GM04504 (cell line): Measurements from ENCODE around the gene FBXL2.
"Not testable (repeated sequence)": the region's sequence is repeated elsewhere in the genome, so short reads cannot be mapped to it uniquely, and the experiment has no call there.

ENCODE experiments used
- DNase-seq: peaks from one replicate; pipeline ENCODE4 v3.0.0-alpha.2; 2012; ENCODE audit warnings: low read depth

FBXL2 gene

GRCh38 chr3:33388374-33389100 is 111.3 kb downstream of the FBXL2 start:
- DNase-seq = no peak

DNA sequence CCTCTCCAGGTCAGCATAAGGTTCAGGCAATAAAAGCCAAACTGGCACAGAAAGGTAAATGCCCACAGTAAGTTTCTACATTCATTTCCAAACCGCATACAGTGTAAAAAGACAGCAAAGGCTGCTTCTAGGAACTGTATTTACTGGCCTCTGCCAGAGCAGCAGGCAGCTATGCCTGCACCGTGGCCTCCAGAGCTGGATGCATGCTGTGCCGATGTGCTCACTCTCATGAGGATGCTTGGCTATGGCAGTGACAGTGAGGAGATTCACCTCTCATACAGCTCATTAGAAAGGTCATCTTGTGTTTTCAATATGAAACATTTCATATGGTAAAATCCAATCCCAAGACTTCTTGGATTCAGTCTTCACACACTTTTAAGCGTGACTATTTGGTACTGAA is 112.7 kb downstream of the FBXL2 start:
- DNase-seq = no peak

DNA sequence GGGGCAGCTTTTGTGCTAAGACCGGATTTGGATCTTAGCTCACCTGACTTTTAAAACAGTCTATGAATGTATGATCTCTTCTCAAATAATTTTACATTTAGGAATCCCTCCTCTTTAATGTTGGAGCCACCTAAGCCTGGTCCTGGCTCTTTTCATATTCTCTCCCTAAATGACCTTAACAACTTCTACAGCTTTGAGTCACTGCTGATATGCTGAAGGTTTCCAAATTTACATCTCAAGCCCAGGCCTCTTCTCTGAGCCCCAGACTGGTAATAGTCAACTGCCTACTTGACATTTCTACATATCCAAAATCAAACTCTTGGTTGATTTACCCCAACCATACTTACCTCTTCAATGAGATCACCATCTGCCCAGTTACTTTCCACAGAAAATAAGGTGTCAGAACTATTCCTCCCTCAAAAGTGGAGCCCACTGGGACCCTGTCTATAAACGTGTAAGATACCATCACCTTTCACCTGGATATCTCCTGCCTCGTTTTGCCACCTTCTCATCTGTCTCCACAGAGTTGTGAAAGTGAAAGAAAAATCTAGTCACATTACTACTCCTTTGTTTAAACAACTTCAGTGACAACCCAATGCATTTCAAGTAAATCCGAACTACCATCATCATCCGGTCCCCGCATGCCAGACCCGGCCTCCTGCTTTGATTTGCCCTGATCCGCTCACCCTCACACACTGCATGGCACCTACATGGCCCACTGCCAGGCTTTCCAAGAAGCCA is 114.2 kb downstream of the FBXL2 start:
- no peak for DNase-seq

GRCh38 chr3:33392144-33392543 is 114.9 kb downstream of the FBXL2 start:
- DNase-seq = no peak

- peak; percentile 86 for DNase-seq
These were observed 115.5 kb downstream of the FBXL2 start for GRCh38 chr3:33392703-33393125.

- no peak for DNase-seq
These were observed 117.3 kb downstream of the FBXL2 start for GRCh38 chr3:33394403-33395054.

- DNase-seq = no peak
These were observed 118.7 kb downstream of the FBXL2 start for GRCh38 chr3:33395900-33396299.

GRCh38 chr3:33398410-33398809 is 121.2 kb downstream of the FBXL2 start:
- no peak for DNase-seq

DNA sequence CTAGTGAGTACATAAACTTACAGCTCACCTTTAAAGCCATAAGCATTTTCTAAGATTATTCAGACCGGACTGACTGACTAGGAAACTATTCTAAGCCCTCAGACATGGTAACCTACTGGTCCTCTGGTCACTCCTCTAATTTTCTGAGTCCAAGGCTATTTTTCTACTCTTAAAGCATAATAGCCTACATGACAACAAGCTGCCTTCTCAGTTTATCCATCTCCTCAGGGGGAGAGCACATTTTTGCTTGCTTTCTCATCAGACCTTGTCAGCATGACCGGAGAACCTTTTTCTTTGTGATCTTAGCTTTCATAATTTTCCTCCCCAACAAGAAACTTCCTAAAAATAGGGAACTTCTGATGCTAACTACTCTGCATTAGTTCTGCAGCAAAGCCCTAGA is 124.5 kb downstream of the FBXL2 start:
- DNase-seq = no peak

DNA sequence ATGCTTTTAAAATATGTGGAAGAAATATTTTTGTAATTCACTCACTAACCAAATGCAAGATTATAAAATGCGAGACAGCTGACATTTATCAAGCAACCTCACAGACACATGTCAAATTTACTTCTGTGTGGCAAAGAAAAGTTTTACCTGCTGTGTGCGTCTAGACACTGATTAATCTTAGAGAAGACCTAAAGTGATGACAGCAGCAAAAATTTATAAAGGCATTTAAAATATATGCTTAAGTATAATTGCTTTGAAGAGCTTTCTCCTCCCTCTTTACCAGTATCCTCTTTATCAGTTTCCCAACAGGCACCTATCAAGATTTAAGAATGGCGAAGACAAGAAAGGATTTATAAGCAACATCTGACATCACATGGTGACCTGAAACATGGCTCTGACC is 125.7 kb downstream of the FBXL2 start:
- no peak for DNase-seq

DNA sequence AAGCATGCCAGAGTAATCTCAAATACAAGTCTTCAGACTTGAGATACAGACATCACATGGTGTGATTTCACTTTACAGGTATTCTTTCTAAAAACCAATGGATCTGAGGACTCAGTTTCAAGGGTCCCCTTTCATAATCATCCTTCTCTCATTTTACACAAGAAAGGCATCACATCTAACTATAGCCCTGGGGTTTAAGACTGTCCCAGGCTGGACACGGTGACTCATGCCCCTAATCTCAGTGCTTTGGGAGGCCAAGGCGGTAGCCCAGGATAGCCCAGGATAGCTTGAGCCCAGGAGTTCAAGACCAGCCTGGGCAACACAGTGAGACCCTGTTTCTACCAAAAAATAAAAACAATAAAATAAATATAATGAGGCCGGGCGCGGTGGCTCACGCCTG is 126.5 kb downstream of the FBXL2 start:
- DNase-seq = no peak

DNA sequence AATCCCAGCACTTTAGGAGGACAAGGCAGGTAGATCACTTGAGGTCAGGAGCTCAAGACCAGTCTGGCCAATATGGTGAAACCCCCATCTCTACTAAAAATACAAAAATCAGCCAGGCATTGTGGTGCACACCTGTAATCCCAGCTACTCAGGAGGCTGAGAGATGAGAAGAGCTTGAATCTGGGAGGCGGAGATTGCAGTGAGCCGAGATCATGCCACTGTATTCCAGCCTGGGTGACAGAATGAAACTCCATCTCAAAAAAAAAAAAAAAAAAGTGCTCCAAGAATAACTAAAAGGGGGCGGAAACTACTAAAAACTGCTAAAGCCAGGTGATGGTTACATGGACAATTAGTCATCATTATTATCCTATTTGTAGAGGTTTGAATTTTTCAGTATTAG is 133.6 kb downstream of the FBXL2 start:
- not testable (repeated sequence) for DNase-seq

DNA sequence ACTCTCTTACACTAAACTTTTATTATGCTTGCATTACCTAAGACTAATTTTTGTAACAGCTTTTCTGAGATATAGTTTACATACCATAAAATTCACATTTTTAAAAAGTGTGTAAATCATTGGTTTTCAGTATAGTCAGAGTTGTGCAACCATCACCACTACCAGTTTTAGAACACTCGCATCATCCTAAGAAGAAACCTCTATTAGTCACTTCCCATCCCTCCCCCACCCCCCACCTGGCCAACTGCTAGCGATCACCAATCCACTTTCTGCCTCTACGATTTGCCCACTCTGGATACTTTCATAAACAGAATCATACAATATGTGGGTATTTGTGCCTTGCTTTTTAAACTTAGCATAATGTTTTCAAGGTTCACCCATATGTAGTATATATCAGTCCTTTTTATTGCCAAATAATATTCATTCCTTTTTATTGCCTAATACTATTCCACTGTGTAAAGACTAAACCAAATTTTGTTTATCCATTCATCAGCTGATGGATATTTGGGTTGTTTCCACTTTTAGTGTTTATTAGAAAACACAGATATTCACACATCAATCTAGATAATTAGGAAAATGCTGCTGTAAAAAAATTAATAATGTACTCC is 139.9 kb downstream of the FBXL2 start:
- no peak for DNase-seq

DNA sequence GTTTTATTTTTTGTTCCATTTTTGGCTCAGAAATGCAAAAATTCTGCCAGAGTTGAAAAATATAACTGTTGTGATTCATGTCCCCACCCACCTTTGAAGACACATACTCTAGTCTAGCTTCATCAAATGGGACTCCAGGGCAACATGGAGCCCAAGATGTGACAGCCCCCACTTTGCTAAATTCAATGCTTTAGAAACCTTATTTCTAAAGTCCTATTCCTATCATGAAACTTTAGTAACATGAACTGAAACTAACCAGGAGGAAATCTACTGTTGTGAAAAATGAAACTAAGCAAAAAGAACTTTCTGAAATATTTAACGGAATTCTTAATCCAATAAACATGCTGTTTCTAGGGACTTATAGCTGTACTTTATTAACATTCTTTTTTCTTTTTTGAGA is 142.7 kb downstream of the FBXL2 start:
- no peak for DNase-seq

DNA sequence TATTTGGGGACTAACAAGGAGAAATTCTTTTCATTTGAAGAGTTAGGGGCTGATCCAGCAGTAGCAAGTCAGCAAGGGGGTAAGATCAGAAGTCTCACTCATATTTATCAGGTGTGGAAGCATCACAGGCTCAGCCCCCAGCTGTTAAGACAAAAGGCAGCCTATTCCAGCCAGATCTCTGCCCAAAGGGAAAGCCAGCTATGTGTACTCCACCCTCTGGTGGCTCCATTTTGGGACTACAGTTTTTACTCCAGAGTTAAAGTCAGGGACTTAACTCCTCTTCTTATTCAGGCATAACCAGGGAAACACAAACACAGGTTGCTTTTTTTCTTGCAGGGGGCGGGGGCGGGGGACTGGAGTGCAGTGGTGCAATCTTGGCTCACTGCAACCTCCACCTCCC is 143.7 kb downstream of the FBXL2 start:
- no peak for DNase-seq

DNA sequence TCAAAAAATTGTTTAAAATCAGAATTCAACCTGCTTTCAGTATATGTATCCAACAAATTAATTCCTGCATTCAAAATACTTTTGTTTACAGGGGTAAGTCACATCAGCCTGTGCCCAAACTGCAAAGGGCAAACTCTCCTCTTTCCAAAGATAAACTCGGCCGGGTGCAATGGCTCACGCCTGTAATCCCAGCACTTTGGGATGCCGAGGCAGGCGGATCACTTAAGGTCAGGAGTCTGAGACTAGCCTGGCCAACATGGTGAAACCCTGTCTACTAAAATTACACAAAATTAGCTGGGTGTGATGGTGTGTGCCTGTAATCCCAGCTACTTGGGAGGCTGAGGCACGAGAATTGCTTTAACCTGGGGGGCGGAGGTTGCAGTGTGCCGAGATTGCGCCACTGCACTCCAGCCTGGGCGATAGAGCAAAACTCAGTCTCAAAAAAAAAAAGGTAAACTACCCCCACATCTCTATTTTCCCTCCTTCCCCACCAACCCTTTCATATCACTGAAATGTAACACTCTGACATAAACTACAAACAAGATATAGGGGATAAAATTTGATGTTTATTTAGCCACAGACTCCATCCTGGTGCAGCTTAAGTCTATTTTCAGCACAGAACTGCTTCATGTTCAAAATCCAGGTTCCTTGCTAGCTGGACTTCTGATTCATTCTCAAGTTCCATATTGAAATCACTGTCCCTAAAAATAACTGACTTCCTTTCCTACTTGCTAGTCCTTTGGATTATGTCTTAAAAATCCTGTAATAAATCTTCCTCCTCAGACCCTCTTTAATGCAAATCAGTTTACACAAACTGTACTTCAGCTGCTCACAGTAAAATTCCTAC is 147.6 kb downstream of the FBXL2 start:
- no peak for DNase-seq

DNA sequence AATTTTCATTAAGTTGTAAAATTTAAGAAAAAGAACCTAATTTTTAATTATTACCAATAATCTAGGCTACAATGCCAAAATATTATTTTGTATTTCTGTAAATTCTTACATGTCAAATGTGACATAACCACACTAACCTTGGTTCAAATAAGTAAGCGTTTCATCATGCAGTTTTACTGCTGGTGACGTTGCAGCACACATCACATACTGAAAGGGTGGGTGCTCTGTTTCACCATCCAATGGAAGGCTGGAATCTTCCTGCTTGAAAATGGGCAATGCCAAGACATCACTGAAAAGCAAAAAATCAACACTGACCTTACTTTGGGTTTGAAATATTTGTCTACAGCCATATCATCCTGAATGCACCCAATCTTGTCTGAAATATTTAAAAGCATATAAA is 148.2 kb downstream of the FBXL2 start:
- no peak for DNase-seq

- DNase-seq = no peak
These were observed 148.8 kb downstream of the FBXL2 start for GRCh38 chr3:33426068-33426467.

- no peak for DNase-seq
These were observed 149.5 kb downstream of the FBXL2 start for GRCh38 chr3:33426630-33427317.

DNA sequence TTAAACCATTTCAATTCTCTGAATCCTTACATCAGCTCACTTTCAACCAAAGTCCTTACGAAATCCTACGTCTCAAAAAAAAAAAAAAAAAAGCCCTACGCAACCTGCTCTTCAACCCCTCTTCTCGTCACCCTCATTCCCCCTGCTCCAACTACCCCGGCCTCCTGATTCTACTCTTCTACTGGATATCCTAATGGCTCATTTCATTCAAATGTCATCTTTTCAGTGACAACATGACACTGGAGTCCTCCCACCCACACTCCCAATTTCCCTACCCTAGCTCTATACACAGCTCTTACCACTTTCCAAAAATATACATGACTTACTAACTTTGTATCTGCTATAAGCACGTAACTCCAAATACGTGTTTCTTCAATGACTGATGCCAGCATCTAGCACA is 151.5 kb downstream of the FBXL2 start:
- DNase-seq = no peak

DNA sequence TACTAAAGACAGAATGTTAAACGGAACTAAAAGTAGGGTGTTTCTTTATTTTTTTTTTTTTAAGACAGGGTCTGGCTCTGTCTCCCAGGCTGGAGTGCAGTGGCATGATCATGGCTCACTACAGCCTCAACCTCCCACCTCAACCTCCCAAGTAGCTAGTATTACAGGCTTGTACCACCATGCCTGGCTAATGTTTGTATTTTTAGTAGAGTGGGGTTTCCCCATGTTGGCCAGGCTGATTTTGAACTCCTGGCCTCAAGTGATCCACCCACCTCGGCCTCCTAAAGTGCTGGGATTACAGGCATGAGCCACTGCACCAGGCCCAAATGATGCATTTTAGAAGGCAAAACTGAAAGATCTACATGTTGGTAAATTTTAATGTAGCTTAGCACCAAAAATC is 152.1 kb downstream of the FBXL2 start:
- not testable (repeated sequence) for DNase-seq
